Measurements from ENCODE around the gene HDAC4. TPM values are rescaled to one million over a fixed set of nuclear protein-coding genes. Genes with fewer than 3 reads are reported as not detected.

HDAC4 gene
- total RNA-seq, 2 donors from 2014 or later: 9.3 to 139 TPM

DNA sequence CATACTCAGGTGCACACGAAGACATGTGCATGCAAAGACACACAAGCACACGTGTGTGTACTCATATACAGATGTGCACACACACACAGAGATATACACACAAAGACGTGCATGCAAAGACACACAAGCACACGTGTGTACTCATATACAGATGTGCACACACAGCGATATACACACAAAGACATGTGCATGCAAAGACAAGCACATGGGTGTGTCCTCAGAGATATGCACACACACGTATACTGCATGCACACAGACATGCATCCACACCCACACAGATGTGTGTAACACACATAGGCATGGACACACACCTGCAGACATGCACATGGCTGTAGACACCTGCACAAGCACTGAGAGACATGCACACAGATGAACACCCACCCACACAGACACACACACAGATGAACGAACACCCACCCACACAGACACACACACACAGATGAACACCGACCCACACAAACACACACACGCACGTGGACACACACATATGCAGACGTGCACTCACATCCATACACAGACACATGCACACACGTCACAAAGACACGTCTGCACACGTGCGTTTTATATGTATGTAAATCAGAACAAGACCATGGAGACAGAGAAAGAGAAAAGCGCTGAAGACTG is 321.0 kb downstream of the HDAC4 start:
- Histone ChIP-seq H3K27me3 (no peaks in the 10 kb centered on the region), H3K36me3 (replicated peaks in 1 of 2; ENCODE audit: insufficient read depth in 1 of 2, low read depth in 2 of 2) (peaks cover 0 to 2% of the 10 kb centered on the region in 2 donors)
- ATAC-seq: no peak

DNA sequence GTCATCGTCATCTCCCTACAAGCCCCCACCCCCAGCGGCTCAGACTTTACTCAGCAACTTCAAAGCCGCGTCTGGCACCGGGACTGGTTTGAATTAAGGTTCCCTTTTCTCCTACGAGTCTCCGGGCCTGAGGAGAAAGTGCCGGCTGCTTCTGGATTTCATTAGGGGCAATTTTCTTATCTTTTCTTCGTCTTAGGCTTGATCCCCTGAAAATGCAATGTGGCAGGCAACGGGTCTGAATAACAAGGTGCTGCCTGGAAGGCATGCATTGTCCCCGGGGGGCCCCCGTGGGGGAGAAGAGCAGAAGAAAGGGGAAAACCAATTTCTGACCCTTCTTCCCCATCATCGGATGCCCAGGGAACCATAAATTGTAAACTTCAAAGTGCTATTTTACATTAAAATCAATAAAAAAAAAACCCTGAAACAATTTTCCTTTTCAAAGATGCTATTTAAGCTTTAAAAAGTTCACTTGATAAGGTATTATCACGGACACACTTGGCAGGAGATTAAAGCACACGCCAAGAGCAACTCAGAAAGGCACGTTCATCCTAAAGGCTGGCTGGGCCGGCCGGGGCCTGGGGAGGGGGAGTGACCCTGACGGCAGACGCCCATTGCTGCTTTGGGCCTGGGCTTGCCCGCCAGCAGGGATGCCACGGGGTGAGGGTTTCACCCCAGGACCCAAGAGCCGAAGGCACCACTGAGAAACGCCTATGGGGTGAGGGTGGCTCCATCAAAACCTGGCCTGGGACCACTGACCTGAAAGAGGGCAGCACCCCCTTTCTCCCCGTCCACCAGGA is 322.5 kb downstream of the HDAC4 start:
- H3K4me3 ChIP-seq: no peak overlapping the region
- no peak for DNase-seq
- ATAC-seq: no peak
- peaks cover 0 to 2% of the 10 kb centered on the region in 2 donors for H3K36me3 ChIP-seq (replicated peaks in 1 of 2; ENCODE audit: insufficient read depth in 1 of 2, low read depth in 2 of 2)
- H3K27me3 ChIP-seq: no peaks in the 10 kb centered on the region
- intact Hi-C loops (cut with DNase I): no loop called here
- TF ChIP-seq, protein P1, sequence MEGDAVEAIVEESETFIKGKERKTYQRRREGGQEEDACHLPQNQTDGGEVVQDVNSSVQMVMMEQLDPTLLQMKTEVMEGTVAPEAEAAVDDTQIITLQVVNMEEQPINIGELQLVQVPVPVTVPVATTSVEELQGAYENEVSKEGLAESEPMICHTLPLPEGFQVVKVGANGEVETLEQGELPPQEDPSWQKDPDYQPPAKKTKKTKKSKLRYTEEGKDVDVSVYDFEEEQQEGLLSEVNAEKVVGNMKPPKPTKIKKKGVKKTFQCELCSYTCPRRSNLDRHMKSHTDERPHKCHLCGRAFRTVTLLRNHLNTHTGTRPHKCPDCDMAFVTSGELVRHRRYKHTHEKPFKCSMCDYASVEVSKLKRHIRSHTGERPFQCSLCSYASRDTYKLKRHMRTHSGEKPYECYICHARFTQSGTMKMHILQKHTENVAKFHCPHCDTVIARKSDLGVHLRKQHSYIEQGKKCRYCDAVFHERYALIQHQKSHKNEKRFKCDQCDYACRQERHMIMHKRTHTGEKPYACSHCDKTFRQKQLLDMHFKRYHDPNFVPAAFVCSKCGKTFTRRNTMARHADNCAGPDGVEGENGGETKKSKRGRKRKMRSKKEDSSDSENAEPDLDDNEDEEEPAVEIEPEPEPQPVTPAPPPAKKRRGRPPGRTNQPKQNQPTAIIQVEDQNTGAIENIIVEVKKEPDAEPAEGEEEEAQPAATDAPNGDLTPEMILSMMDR (IDR thresholded peaks at IDR 0.05): no peak
- no peak for TF ChIP-seq POLR2A (IDR thresholded peaks at IDR 0.05)
- no peaks in the 10 kb centered on the region for H3K4me1 ChIP-seq
- no peaks in the 10 kb centered on the region for H3K9me3 ChIP-seq
- no peak overlapping the region for H3K27ac ChIP-seq
- WGBS, 2 donors: 85 to 90% methylated on average over 22 to 25 of the region's 25 CpGs

More for the DNA sequence above, 321.0 kb downstream of the HDAC4 start:
- TF ChIP-seq, protein P1 (IDR thresholded peaks at IDR 0.05): no peak
- TF ChIP-seq POLR2A (IDR thresholded peaks at IDR 0.05): no peak
- H3K4me1 ChIP-seq: no peaks in the 10 kb centered on the region
- H3K4me3 ChIP-seq: no peak overlapping the region
- H3K27ac ChIP-seq: no peak overlapping the region
- intact Hi-C loops (cut with DNase I): no loop called here
- no peak for DNase-seq
- 86 to 89% methylated on average over 16 of the region's 16 CpGs for WGBS, 2 donors
- H3K9me3 ChIP-seq: no peaks in the 10 kb centered on the region

DNA sequence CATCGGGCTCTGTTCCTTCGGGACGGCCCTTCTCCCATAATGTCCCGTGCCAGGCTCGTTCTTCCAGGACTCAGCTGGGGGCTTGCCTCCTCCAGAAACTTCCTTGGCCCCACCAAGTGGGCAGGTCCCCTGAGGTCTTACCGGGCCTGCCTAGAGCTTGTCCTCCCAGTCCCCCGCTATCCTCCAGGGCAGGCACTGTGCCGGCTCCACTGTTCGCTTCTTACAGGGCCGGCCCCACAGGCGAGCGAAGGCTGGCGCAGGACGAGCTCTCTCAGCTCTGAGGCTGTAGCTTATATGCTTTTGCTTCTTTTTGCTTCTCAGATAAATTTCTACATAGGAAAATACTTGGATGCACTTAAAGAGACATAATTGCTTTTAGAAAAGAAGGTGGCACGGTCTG is 323.6 kb downstream of the HDAC4 start:
- no peaks in the 10 kb centered on the region for H3K9me3 ChIP-seq
- no peak for DNase-seq
- no peaks in the 10 kb centered on the region for H3K4me1 ChIP-seq
- 97 to 98% methylated on average over 10 to 14 of the region's 15 CpGs for WGBS, 2 donors
- no peak overlapping the region for H3K27ac ChIP-seq
- no peak for ATAC-seq
- H3K36me3 ChIP-seq (replicated peaks in 1 of 2; ENCODE audit: insufficient read depth in 1 of 2, low read depth in 2 of 2): peaks cover 0 to 3% of the 10 kb centered on the region in 2 donors
- no peaks in the 10 kb centered on the region for H3K27me3 ChIP-seq
- TF ChIP-seq, protein P1 (IDR thresholded peaks at IDR 0.05): no peak
- no peak for TF ChIP-seq POLR2A (IDR thresholded peaks at IDR 0.05)
- H3K4me3 ChIP-seq: no peak overlapping the region
- intact Hi-C loops (cut with DNase I): no loop called here

DNA sequence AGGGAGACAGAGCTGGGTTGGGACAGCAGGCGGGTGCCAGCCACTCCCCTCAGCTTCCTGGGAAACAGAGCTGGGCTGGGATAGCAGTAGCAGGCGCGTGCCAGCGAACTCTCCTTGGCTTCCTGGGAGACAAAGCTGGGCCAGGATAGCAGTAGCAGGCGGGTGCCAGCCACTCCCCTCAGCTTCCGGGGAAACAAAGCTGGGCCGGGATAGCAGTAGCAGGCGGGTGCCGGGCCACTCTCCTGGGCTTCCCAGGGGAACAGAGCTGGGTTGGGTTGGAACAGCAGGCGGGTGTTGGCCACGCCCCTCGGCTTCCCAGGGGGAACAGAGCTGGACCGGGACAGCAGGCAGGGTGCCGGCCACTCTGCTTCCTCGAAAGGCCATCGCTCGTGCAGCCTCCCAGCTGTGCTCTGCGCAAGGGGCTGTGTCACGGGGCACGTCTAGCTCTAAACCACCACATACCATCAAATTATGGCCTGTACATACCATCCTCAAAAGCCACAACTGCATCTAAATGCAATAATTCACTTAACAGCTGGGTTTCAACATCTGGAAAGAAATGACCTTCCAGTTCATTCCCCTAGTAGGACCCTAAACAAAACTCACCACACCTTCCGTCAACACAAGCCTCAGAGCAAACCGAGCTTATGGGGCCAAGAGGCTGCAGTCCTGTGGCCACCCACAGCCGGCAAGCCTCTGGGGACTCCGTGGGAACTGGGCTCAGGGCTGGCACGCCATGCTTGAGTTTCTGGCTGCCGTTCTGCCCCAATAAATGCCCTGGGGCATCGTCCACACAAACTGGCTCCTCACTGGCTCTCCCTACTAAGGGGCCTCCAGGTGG is 324.7 kb downstream of the HDAC4 start:
- no peak overlapping the region for H3K27ac ChIP-seq
- no peaks in the 10 kb centered on the region for H3K4me1 ChIP-seq
- intact Hi-C loops (cut with DNase I): no loop called here
- DNase-seq (peak in 1 of 4 donors; percentile 11), ATAC-seq (no peak)
- TF ChIP-seq, protein P1 (IDR thresholded peaks at IDR 0.05): no peak
- TF ChIP-seq POLR2A (IDR thresholded peaks at IDR 0.05): no peak
- H3K27me3 ChIP-seq: no peaks in the 10 kb centered on the region
- H3K9me3 ChIP-seq: no peaks in the 10 kb centered on the region
- no peak overlapping the region for H3K4me3 ChIP-seq
- WGBS, 2 donors: 74 to 85% methylated on average over 18 to 24 of the region's 27 CpGs
- peaks cover 0 to 3% of the 10 kb centered on the region in 2 donors for H3K36me3 ChIP-seq (replicated peaks in 1 of 2; ENCODE audit: insufficient read depth in 1 of 2, low read depth in 2 of 2)
